Activated CD4-positive, alpha-beta T cell treated with anti-CD3 and anti-CD28 coated beads, Interleukin-10, Interleukin-2, amounts not matched to agents 100 ng/mL and 50 ng/mL, durations not matched to agents 16 hours and 8 hours (primary cell): ENCODE data around the gene HTRA1.
A peak's percentile ranks its signal among the peaks of the same experiment; 100 is the strongest.

Source experiments
- DNase-seq: peaks from one replicate; pipeline ENCODE4 v3.0.0-alpha.2; 2020

Gene HTRA1

GRCh38 chr10:122521011-122521410 lies 59.7 kb downstream of the HTRA1 start:
- no peak for DNase-seq

GRCh38 chr10:122524811-122525210 lies 63.5 kb downstream of the HTRA1 start:
- no peak for DNase-seq

- DNase-seq, result peak; percentile 7
Measured at GRCh38 chr10:122525788-122526187, 64.4 kb downstream of the HTRA1 start.

- DNase-seq, result no peak
Measured at GRCh38 chr10:122526892-122527291, 65.5 kb downstream of the HTRA1 start.

- DNase-seq, result no peak
Measured at GRCh38 chr10:122530177-122530576, 68.8 kb downstream of the HTRA1 start.

- no peak for DNase-seq
Measured at GRCh38 chr10:122531261-122531660, 69.9 kb downstream of the HTRA1 start.

- DNase-seq, result no peak
Measured at GRCh38 chr10:122531939-122532338, 70.6 kb downstream of the HTRA1 start.

GRCh38 chr10:122532601-122533296 lies 71.4 kb downstream of the HTRA1 start:
- no peak for DNase-seq

GRCh38 chr10:122537545-122537944 lies 76.2 kb downstream of the HTRA1 start:
- DNase-seq, result peak; percentile 28

- DNase-seq, result peak; percentile 49
Measured at GRCh38 chr10:122541541-122542002, 80.2 kb downstream of the HTRA1 start.

- DNase-seq, result no peak
Measured at GRCh38 chr10:122543676-122544445, 82.5 kb downstream of the HTRA1 start.

GRCh38 chr10:122544493-122544892 lies 83.1 kb downstream of the HTRA1 start:
- no peak for DNase-seq

- DNase-seq, result no peak
Measured at GRCh38 chr10:122546242-122546641, 84.9 kb downstream of the HTRA1 start.

- DNase-seq, result no peak
Measured at GRCh38 chr10:122548407-122549085, 87.2 kb downstream of the HTRA1 start.

GRCh38 chr10:122549636-122550035 lies 88.3 kb downstream of the HTRA1 start:
- no peak for DNase-seq

GRCh38 chr10:122550427-122550826 lies 89.1 kb downstream of the HTRA1 start:
- DNase-seq, result no peak

GRCh38 chr10:122550983-122551382 lies 89.6 kb downstream of the HTRA1 start:
- no peak for DNase-seq

GRCh38 chr10:122551450-122551849 lies 90.1 kb downstream of the HTRA1 start:
- DNase-seq, result peak; percentile 42

GRCh38 chr10:122553341-122553740 lies 92.0 kb downstream of the HTRA1 start:
- no peak for DNase-seq

GRCh38 chr10:122554131-122555036 lies 93.0 kb downstream of the HTRA1 start:
- no peak for DNase-seq

- DNase-seq, result no peak
Measured at GRCh38 chr10:122555442-122555841, 94.1 kb downstream of the HTRA1 start.

- DNase-seq, result no peak
Measured at GRCh38 chr10:122557516-122557915, 96.2 kb downstream of the HTRA1 start.

GRCh38 chr10:122558452-122558851 lies 97.1 kb downstream of the HTRA1 start:
- DNase-seq, result no peak
